ENCODE measurements around the gene MAD1L1.

The MAD1L1 gene

DNA sequence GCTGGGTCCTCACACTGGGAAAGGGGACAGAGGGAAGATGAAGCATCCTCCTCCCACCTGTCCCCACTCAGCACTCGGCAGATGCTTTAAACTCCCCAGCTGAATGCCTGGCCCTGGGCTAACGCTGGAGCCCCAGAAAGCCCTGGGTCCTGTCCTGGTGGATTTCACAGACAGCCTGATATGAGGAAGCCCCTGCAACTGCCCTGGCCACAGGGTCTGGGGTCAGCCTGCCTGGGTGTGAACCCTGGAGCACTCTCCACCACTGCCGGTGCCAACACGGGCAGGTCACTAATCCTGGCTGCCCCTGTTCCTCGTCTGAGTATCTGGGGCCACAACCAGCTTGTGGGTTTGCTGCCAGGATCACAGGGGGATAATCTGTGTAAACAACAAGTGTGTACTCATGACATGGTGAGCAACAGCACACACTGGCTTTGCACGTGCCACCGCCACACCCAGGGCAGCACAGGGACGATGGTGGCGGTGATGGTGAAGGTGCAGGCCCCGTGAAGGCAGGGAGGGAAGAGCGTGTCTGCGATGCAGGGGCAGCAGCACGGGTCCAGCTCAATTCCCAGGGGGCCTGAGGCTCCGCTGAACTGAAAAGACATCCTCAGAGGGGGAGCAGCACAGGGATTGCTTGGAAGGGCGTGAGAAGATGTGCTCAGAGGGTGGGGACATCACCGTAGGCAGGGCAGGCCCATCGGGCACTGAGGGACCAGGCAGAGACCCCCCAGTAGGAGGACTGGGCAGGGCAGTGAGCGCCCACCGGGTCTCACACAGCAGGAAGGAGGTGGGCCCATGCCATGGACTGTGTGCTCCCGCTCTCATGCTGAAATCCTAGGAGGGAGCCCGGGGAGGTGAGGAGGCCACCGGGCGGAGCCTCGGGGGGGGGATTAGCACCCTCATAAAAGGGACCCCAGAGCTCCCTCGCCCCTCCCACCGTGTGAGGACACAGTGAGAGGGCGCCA, 238.7 kb downstream of the MAD1L1 start:
- no peak for DNase-seq

GRCh38 chr7:1993031-1993695, 239.6 kb downstream of the MAD1L1 start:
- DNase-seq: no peak

GRCh38 chr7:1992554-1992953, 240.2 kb downstream of the MAD1L1 start:
- DNase-seq: no peak

DNA sequence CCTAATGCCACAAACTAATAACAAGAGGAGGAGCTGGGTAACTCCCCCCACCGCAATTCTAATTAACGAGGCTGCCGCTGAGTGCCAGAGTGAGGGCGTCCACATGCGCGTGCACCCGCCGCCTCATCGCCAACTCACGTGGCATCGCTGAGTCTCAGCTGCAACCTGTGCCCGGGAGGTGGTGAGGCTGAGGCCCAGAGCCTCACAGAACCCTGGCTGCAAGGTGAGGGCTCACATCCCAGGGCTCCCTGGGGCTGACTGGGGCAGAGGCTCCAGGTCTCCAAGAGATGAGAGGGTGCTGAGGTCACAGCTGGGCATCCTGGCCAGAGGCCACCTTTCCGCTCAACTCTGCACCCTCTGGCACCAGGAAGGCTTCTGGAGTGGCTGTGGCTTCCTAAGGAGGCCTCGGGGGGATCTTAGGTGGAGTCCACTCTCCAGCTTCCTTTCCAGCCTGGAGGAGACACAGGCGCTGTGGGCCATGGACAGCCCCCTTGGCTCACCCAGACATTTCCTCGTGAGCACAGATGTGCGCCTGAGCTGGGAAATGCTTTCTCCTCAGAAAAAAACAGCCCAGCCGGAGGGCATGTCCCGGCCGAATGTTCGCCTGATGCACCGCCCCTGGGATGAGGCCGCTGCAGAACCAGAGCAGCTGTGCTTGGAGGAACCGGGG, 242.6 kb downstream of the MAD1L1 start:
- no peak for DNase-seq

DNA sequence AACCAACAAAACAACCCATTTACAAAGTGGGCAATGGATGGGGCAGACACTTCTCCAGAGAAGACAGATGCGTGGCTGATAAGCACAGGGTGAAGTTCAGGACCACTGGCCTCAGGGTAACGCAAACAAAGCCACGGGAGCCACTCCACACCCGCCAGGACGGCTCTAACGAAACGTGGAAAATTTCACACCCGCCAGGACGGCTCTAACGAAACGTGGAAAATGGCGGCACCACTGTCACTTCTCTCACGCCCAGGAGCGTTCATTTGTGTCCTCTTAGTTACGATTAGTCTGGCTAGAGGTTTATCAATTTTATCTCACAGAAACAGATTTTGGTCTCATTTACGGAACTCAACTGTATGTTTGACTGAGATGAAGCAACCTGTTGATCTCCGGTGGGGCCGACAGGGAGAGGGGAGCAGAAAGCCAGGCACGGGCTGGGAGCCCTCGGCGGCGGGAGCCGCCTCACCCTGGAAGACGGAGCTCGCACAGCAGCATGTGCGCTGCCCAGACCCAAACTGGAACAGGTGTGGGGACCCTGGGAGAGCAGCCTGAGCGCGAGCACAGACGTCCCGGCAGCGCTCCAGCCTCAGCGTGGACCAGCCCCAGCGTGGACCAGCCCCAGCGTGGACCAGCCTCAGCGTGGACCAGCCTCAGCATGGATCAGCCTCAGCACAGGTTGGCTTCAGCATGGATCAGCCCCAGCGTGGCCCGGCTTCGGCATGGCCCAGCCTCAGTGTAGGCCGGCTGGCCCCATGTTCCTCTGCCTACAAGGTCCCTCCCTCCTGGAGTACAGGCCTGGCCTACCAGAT, 243.5 kb downstream of the MAD1L1 start:
- no peak for DNase-seq

DNA sequence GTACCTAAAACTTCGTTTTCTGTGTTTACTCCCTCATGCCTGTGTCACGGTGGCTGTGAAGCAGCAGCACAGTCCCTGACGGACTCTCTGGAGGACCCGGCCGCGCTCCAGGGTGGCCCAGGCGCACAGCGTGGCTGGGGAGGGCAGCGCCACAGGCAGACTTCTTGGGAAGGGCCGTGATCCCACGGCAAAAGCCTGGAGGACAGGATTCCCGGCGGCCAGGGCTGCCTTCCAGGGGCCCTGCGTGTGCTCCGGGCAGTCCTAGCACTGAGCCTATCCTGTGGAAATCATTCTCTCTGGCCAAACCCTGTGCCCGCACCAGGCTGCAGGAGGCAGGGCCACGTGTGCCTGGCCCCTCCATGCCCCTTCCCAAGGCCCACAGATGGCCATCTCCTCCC, 244.2 kb downstream of the MAD1L1 start:
- no peak for DNase-seq

GRCh38 chr7:1987591-1988532, 244.9 kb downstream of the MAD1L1 start:
- DNase-seq: no peak

DNA sequence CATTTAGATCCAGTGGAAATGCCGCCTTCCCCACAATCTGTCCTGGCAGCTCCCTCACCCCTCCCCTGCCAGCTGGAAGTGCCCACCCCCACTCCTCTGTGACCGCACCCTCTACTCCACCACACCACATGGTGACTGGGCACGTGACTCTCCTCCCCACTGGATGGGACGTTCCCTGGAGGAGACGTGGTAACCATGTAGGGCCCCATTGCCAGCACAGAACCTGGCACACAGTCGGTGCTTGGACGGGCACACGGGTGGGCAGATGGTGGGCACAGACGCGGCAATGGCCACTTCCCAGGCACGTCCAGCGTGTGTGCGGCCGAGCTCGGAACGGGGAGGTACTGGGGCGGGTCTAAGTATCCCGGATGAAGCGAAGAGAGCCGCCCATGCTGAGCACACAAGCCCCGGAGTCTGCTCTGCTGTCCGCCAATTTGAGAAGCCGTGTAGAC, 245.6 kb downstream of the MAD1L1 start:
- DNase-seq: no peak

DNA sequence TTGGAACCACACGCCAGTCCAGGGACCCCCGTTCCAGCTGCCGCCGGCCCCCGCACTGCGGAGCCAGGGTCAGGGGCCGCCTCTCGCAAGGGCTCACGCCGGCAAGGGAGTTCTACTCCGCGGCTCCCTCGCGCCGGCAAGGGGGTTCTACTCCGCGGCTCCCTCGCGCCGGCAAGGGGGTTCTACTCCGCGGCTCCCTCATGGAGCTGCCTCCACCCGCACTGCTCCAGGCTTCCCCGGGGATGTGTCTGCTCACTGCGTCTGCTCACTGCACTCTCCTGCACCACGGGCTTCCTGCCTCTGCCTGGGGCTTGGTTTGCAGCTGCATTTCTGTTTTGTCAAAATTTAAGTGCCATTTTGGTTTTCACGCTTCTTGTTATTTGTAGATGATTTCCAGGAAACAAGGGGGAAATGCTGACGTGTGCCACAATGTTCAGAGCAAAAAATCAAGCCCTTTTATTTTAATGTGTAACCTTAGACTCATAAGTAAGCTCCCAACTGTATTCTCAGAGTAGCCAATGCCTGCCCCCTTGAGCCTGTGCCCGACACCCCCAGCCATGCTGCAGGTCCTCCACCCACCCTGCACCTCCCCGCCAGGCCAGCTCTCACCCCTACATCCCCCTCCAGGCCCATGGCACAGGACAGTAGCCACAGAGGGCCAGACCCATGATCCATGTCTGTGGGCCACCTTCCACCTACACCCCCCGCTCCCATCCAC, 246.2 kb downstream of the MAD1L1 start:
- DNase-seq: no peak

DNA sequence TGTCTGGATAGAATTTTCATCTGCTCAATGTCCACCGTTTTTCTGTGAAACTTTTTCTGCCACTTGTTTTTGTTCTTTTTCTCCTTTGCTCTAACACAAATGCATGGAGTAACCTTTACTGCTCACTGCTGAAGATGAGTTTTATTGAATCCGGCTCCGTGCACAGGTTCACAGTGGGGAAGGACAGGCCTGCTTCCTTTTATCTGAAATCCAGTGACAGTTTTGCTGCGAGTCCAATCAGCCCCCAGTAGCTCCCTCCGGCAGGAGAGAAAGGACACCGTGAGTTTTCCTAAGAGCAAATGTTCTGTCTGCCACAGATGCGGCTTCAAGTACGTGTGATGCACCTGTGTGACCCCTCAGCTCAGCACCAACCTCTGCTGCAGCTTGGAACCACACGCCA, 246.8 kb downstream of the MAD1L1 start:
- DNase-seq: no peak

- DNase-seq: no peak
Measured at GRCh38 chr7:1985042-1985441, 247.7 kb downstream of the MAD1L1 start.

- DNase-seq: no peak
Measured at GRCh38 chr7:1981878-1982230, 250.9 kb downstream of the MAD1L1 start.

- DNase-seq: no peak
Measured at GRCh38 chr7:1981201-1981877, 251.4 kb downstream of the MAD1L1 start.

- DNase-seq: no peak
Measured at GRCh38 chr7:1979591-1980560, 252.9 kb downstream of the MAD1L1 start.

DNA sequence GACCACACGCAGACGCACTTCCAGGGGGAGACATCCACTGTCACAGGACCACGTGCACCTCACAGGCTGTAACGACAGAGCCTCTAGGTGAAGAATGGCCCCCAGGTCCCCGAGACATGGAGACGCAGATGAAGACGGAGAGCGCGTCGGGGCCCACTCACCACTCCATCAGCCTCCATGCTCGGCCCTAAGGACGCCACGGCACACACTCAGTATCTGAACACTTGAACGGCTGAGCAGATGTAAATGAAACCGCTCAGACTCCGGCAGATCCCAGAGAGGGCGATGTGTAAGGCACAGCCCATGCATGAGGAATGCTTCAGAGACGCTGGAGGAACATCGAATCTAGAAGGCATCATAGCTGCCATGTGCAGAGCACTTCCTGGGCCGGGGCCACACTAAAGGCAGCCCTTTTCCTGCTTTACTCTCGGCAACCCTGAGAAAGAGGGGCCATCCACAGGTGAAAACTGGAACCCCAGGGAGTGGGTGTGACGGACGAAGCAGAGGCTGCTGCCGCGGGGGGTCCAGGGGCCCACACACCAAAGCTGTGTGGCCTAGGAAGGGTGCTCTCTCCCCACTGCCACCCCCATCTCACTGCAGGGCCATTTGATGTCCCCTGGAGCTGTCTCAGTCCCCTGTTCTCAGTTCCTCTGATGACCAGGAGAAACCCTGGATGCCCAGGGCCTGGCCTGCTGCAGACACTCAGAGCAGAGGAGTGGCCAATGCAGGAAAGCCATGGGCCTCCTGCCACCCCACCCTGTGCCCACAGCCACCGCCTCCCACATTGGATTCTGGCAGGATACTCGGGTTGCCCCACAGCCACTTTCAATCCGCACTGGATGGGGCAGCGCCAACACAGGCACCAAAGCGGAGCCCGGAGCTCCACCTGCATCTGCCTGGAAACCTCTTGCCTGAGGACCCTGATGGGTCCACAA, 253.8 kb downstream of the MAD1L1 start:
- no peak for DNase-seq

DNA sequence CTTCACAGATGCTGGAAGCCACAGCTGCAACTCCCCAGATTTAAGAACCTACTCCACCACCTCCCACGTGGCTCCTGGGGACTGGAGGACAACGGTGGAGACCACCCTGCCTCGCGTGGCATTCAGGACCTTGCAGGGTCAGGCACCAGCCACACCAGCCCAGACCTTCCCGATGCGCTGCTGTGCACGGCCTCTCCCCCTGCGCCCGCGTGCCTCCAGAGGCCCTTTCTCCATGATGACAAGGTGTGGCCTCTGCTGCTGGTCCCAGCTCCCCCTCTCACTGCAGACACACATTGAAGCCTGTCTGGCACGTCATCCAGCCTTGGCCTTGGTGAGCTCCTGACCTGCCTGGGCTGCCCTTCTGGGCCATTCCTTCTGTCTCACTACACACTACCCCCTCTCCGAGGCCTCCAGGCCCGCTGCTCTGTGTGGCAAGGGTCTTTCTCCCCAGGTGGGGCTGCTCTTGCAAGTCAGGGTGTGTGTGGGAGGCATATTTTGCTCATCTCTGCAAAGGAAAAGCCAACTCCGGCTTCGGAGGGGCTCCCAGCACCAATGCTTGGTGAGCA, 254.8 kb downstream of the MAD1L1 start:
- DNase-seq: no peak

DNA sequence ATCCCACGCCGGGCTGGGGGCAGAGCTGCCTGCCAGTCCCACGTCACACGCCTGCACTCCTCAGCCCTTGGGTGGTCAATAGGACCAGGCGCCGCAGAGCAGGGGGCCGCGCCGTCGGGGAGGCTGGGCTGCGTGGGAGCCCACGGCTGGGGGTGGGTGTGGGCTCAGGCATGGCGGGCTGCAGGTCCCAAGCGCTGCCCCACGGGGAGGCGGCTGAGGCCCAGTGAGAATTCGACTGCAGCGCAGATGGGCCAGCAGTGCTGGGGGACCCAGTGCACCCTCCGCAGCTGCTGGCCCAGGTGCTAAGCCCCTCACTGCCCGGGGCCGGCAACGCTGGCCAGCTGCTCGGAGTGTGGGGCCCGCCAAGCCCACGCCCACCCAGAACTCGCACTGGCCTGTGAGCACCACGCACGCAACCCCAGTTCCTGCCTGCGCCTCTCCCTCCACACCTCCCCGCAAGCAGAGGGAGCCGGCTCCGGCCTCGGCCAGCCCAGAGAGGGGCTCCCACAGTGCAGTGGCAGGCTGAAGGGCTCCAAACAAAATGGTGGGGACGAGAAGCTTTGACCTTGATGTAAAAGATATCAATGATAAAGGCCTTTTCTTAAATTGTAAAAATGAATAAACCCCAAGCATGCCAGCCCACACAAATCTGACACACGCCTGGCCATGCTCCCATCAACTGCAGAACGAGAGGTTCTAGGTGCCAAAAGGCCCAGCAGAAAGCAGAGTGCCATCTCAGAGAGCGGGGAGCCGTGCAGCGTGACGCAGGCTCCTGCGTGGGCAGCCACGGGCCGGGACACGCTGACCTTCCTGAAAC, 255.5 kb downstream of the MAD1L1 start:
- DNase-seq: no peak

Data from NCI-H1105 treated with DMSO at 0.1 percent for 48 hours (cell line).